HepG2 (cell line): ENCODE results near the gene ICAM3. TPM values are rescaled to one million over a fixed set of nuclear protein-coding genes. Genes with fewer than 3 reads are reported as not detected.
A peak's percentile ranks its signal among the peaks of the same experiment; 100 is the strongest.

Experiments used
- ATF1 ChIP-seq: IDR thresholded peaks from 2 replicates; pipeline ENCODE4 v1.6.1; 2016; ENCODE audit warnings: mild to moderate bottlenecking, control low read depth
- DMAP1 ChIP-seq: IDR thresholded peaks from 2 replicates; pipeline ENCODE4 v1.6.1; 2016
- HNRNPLL ChIP-seq: fragments of 200-400 bp; formaldehyde crosslinking; IDR thresholded peaks from 2 replicates; pipeline ENCODE4 v1.6.1; 2017; ENCODE audit warnings: mild to moderate bottlenecking, low read depth, low read length; ENCODE audit not compliant: poor library complexity, severe bottlenecking
- JDP2 ChIP-seq: sonication (generic); formaldehyde crosslinking; IDR thresholded peaks from 2 replicates; pipeline ENCODE4 v1.8.1; 2022; ENCODE audit warnings: missing genetic modification reagents, borderline replicate concordance
- KDM5B ChIP-seq: sonication (generic); formaldehyde crosslinking; IDR thresholded peaks from 2 replicates; pipeline ENCODE4 v1.4.0; 2020; ENCODE audit warnings: missing genetic modification reagents, mild to moderate bottlenecking, borderline replicate concordance
- NFYC ChIP-seq: IDR thresholded peaks from 2 replicates; pipeline ENCODE4 v1.6.1; 2016; ENCODE audit warnings: missing genetic modification reagents, missing compliant biosample characterization
- PAF1 ChIP-seq: IDR thresholded peaks from 2 replicates; pipeline ENCODE4 v1.6.1; 2016; ENCODE audit warnings: missing genetic modification reagents, missing compliant biosample characterization
- SRSF9 ChIP-seq: fragments of 200-400 bp; formaldehyde crosslinking; IDR thresholded peaks from 2 replicates; pipeline ENCODE4 v1.6.1; 2018; ENCODE audit warnings: borderline replicate concordance, mild to moderate bottlenecking, low read depth, low read length; ENCODE audit not compliant: insufficient read depth, poor library complexity, severe bottlenecking
- TCF7 ChIP-seq: sonication (generic); IDR thresholded peaks from 2 replicates; pipeline ENCODE4 v1.6.1; 2016; ENCODE audit warnings: antibody characterized with exemption, low read depth
- ZBTB20 ChIP-seq: sonication (generic); formaldehyde crosslinking; IDR thresholded peaks from 2 replicates; pipeline ENCODE4 v1.8.1; 2023; ENCODE audit warnings: missing genetic modification reagents, low read depth, mild to moderate bottlenecking, borderline replicate concordance
- ZFAT ChIP-seq: sonication (generic); formaldehyde crosslinking; conservative IDR thresholded peaks from 2 replicates; pipeline ENCODE4 v1.8.1; 2023; ENCODE audit warnings: missing genetic modification reagents, inconsistent platforms
- ZNF124 ChIP-seq: sonication (generic); formaldehyde crosslinking; IDR thresholded peaks from 2 replicates; pipeline ENCODE4 v1.4.0; 2020; ENCODE audit warnings: missing genetic modification reagents
- ZNF446 ChIP-seq: sonication (generic); formaldehyde crosslinking; IDR thresholded peaks from 2 replicates; pipeline ENCODE4 v1.5.0; 2020; ENCODE audit warnings: mild to moderate bottlenecking, missing genetic modification reagents
- ZNF781 ChIP-seq: sonication (generic); formaldehyde crosslinking; IDR thresholded peaks from 2 replicates; pipeline ENCODE4 v1.5.1; 2020; ENCODE audit warnings: borderline replicate concordance, mild to moderate bottlenecking, missing genetic modification reagents; ENCODE audit errors: not compliant biosample characterization
- polyA plus RNA-seq, 8 experiments: library from polyadenylated mRNA; depleted of rRNA in 3 of 8; stranded (reverse) in 7 of 8; unstranded in 1 of 8; fragments of >200 nt; fragmentation: Illumina TruSeq in 4 of 8; extraction: Trizol in 4 of 8; gene quantifications; 2 replicates each; pipeline versions ENCODE4 v1.2.1 to v1.2.3, GENCODE V29; 2011 to 2016; ENCODE audit warnings: low read depth in 4 of 8, missing spikeins in 1 of 8, mixed read lengths in 1 of 8; ENCODE audit not compliant: insufficient read depth in 1 of 8
- total RNA-seq, 5 experiments: library from RNA; depleted of rRNA; stranded (reverse); fragments of >200 nt; fragmentation: Illumina TruSeq; extraction: Trizol; gene quantifications; 2 replicates each; pipeline ENCODE4 v1.2.3, GENCODE V29; 2016; ENCODE audit warnings: low read depth in 1 of 5
- TF ChIP-seq, protein P1 (sequence below): sonication (generic); formaldehyde crosslinking; conservative IDR thresholded peaks from 2 replicates; pipeline ENCODE4 v1.8.0; 2022; ENCODE audit warnings: low read depth, missing genetic modification reagents
- TF ChIP-seq, protein P2 (sequence below): sonication (generic); IDR thresholded peaks from 2 replicates; pipeline ENCODE4 v1.6.1; 2016; ENCODE audit warnings: low read depth, borderline replicate concordance
- TF ChIP-seq, protein P3 (sequence below): sonication (generic); formaldehyde crosslinking; IDR thresholded peaks from 2 replicates; pipeline ENCODE4 v1.8.1; 2023; ENCODE audit warnings: mild to moderate bottlenecking, missing genetic modification reagents
- TF ChIP-seq, protein P4 (sequence below), 2 experiments: IDR thresholded peaks; 2 replicates each; pipeline ENCODE4 v1.6.1; 2011 to 2012; ENCODE audit warnings: low read length in 2 of 2, borderline replicate concordance in 1 of 2, low read depth in 1 of 2, mild to moderate bottlenecking in 1 of 2, moderate library complexity in 1 of 2
- TF ChIP-seq, protein P5 (sequence below): sonication (generic); formaldehyde crosslinking; IDR thresholded peaks from 2 replicates; pipeline ENCODE4 v1.4.0; 2020; ENCODE audit warnings: missing genetic modification reagents

Gene ICAM3
- total and polyA plus RNA-seq, 2 of the 13 experiments (the other 11 are each of a cell fraction or from before 2014, with no cell fraction given) = 14.1 to 21.0 TPM

DNA sequence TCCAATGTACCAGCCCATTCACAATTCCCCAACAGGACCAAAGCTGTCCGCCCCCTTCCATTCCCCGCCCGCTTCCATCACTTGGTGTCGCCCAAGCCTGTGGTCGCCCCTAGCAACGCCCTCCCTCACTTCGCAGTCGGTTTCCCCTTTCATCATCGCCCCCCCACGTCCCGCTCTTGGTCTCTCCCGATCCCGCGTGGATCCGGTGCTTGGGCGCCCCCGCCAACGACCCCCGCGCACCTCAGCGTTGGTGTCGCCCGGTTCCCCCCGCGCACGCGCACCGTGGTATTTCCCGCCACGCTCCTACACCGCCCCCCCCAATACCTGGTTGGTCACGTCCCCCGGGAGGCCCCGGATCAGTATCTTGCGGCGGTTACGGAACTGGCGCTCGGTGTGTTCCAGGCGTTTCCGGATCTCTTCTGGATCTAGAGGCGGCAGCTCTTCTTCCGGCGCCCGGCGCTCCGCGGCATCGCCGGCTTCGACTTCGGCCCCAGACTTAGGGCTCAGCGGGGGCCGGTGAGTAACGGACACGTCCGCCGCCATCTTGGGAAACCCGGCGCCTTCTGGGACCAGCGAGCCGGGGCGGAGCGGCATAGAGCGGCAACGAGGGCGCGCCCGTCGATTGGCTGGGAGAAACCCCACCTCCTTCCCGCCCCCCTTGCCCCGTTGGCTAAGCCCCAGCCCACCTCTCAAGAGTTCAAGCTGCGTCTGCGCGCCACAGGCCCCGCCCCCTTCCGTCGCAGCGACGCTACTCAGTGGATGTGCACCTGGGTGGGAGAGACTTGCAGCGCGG, 6.3 kb downstream of the ICAM3 start, which contains the start of gene RAVER1 (continued):
- TF ChIP-seq, protein P1, sequence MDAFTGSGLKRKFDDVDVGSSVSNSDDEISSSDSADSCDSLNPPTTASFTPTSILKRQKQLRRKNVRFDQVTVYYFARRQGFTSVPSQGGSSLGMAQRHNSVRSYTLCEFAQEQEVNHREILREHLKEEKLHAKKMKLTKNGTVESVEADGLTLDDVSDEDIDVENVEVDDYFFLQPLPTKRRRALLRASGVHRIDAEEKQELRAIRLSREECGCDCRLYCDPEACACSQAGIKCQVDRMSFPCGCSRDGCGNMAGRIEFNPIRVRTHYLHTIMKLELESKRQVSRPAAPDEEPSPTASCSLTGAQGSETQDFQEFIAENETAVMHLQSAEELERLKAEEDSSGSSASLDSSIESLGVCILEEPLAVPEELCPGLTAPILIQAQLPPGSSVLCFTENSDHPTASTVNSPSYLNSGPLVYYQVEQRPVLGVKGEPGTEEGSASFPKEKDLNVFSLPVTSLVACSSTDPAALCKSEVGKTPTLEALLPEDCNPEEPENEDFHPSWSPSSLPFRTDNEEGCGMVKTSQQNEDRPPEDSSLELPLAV = 0 out of 2 replicates have a peak, but pooled peaks have one; percentile 33
- no peak; the same call in 1 of the 2 replicates for TF ChIP-seq ZBTB20 (CRISPR knock-in tag)
- TF ChIP-seq NFYC (CRISPR knock-in tag) = peak; percentile 80
- no peak for TF ChIP-seq PAF1 (CRISPR knock-in tag)
- TF ChIP-seq ZNF781 = peak; percentile 86
- TF ChIP-seq SRSF9 = no peak
- TF ChIP-seq, protein P2, sequence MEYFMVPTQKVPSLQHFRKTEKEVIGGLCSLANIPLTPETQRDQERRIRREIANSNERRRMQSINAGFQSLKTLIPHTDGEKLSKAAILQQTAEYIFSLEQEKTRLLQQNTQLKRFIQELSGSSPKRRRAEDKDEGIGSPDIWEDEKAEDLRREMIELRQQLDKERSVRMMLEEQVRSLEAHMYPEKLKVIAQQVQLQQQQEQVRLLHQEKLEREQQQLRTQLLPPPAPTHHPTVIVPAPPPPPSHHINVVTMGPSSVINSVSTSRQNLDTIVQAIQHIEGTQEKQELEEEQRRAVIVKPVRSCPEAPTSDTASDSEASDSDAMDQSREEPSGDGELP = no peak
- TF ChIP-seq, protein P3, sequence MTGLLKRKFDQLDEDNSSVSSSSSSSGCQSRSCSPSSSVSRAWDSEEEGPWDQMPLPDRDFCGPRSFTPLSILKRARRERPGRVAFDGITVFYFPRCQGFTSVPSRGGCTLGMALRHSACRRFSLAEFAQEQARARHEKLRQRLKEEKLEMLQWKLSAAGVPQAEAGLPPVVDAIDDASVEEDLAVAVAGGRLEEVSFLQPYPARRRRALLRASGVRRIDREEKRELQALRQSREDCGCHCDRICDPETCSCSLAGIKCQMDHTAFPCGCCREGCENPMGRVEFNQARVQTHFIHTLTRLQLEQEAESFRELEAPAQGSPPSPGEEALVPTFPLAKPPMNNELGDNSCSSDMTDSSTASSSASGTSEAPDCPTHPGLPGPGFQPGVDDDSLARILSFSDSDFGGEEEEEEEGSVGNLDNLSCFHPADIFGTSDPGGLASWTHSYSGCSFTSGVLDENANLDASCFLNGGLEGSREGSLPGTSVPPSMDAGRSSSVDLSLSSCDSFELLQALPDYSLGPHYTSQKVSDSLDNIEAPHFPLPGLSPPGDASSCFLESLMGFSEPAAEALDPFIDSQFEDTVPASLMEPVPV (CRISPR knock-in tag) = peak; percentile 57; the same call in 1 of the 2 replicates
- no peak for TF ChIP-seq ZFAT
- TF ChIP-seq DMAP1 (CRISPR knock-in tag) = peak; percentile 90
- peak; percentile 52; the same call in 1 of the 2 replicates for TF ChIP-seq KDM5B (CRISPR knock-in tag)
- no peak for TF ChIP-seq ZNF446
- TF ChIP-seq ATF1 (CRISPR knock-in tag) = no peak
- TF ChIP-seq, protein P4, sequence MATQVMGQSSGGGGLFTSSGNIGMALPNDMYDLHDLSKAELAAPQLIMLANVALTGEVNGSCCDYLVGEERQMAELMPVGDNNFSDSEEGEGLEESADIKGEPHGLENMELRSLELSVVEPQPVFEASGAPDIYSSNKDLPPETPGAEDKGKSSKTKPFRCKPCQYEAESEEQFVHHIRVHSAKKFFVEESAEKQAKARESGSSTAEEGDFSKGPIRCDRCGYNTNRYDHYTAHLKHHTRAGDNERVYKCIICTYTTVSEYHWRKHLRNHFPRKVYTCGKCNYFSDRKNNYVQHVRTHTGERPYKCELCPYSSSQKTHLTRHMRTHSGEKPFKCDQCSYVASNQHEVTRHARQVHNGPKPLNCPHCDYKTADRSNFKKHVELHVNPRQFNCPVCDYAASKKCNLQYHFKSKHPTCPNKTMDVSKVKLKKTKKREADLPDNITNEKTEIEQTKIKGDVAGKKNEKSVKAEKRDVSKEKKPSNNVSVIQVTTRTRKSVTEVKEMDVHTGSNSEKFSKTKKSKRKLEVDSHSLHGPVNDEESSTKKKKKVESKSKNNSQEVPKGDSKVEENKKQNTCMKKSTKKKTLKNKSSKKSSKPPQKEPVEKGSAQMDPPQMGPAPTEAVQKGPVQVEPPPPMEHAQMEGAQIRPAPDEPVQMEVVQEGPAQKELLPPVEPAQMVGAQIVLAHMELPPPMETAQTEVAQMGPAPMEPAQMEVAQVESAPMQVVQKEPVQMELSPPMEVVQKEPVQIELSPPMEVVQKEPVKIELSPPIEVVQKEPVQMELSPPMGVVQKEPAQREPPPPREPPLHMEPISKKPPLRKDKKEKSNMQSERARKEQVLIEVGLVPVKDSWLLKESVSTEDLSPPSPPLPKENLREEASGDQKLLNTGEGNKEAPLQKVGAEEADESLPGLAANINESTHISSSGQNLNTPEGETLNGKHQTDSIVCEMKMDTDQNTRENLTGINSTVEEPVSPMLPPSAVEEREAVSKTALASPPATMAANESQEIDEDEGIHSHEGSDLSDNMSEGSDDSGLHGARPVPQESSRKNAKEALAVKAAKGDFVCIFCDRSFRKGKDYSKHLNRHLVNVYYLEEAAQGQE (IDR thresholded peaks at IDR 0.05; ENCODE audit: borderline replicate concordance in 1 of 2, low read depth in 1 of 2, low read length in 2 of 2) = no peak
- TF ChIP-seq, protein P5, sequence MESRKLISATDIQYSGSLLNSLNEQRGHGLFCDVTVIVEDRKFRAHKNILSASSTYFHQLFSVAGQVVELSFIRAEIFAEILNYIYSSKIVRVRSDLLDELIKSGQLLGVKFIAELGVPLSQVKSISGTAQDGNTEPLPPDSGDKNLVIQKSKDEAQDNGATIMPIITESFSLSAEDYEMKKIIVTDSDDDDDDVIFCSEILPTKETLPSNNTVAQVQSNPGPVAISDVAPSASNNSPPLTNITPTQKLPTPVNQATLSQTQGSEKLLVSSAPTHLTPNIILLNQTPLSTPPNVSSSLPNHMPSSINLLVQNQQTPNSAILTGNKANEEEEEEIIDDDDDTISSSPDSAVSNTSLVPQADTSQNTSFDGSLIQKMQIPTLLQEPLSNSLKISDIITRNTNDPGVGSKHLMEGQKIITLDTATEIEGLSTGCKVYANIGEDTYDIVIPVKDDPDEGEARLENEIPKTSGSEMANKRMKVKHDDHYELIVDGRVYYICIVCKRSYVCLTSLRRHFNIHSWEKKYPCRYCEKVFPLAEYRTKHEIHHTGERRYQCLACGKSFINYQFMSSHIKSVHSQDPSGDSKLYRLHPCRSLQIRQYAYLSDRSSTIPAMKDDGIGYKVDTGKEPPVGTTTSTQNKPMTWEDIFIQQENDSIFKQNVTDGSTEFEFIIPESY (CRISPR knock-in tag) = no peak
- TF ChIP-seq ZNF124 (CRISPR knock-in tag) = peak; percentile 74; the same call in 1 of the 2 replicates
- no peak for TF ChIP-seq TCF7
- no peak for TF ChIP-seq JDP2
- TF ChIP-seq HNRNPLL = peak; percentile 94
